K562 (cell line): ENCODE measurements around the gene DUXB.

Source experiments
- ADNP ChIP-seq: fragments of 200-800 bp; sonication (Bioruptor generic); IDR thresholded peaks from 2 replicates; pipeline ENCODE4 v1.6.1; 2016; ENCODE audit warnings: missing genetic modification characterization, missing compliant biosample characterization
- JUND ChIP-seq, 2 experiments: IDR thresholded peaks; 2 replicates in 1 of 2; 3 replicates in 1 of 2; pipeline ENCODE4 v1.6.1; 2011; ENCODE audit warnings: borderline replicate concordance in 2 of 2, low read depth in 2 of 2, low read length in 2 of 2, improper control_type of control experiment in 1 of 2, missing biosample characterization in 1 of 2, missing genetic modification characterization in 1 of 2, missing genetic modification reagents in 1 of 2
- LARP7 ChIP-seq: fragments of 450-650 bp; IDR thresholded peaks from 2 replicates; pipeline ENCODE4 v1.6.1; 2016
- NFE2L1 ChIP-seq: fragments of 450-650 bp; IDR thresholded peaks from 2 replicates; pipeline ENCODE4 v1.6.1; 2016; ENCODE audit warnings: missing genetic modification characterization, low read depth, mild to moderate bottlenecking, missing compliant biosample characterization, moderate library complexity, borderline replicate concordance
- RHOXF2B ChIP-seq: fragments of 250-450 bp; sonication (Bioruptor Pico); conservative IDR thresholded peaks from 2 replicates; pipeline ENCODE4 v1.5.1; 2021
- TAF1 ChIP-seq: IDR thresholded peaks from 2 replicates; pipeline ENCODE4 v1.6.1; 2011; ENCODE audit warnings: mild to moderate bottlenecking, low read length, moderate library complexity; ENCODE audit not compliant: insufficient read depth, control insufficient read depth, severe bottlenecking; ENCODE audit errors: extremely low read depth
- YY1 ChIP-seq, 3 experiments: IDR thresholded peaks; 2 replicates each; pipeline ENCODE4 v1.6.1; 2011; ENCODE audit warnings: low read length in 2 of 3, mild to moderate bottlenecking in 2 of 3, moderate library complexity in 2 of 3, borderline replicate concordance in 1 of 3, control low read depth in 1 of 3, low read depth in 1 of 3; ENCODE audit not compliant: insufficient read depth in 3 of 3, insufficient replicate concordance in 2 of 3, control insufficient read depth in 1 of 3, insufficient read length in 1 of 3; ENCODE audit errors: extremely low read depth in 1 of 3
- TF ChIP-seq, protein P1 (sequence below): sonication (generic); formaldehyde crosslinking; IDR thresholded peaks from 2 replicates; pipeline ENCODE4 v1.9.0; 2022; ENCODE audit warnings: mild to moderate bottlenecking, missing genetic modification reagents
- TF ChIP-seq, protein P2 (sequence below): fragments of 150-350 bp; IDR thresholded peaks from 2 replicates; pipeline ENCODE4 v1.6.1; 2014; ENCODE audit warnings: low read depth, mild to moderate bottlenecking, low read length, borderline replicate concordance
- TF ChIP-seq, protein P3 (sequence below), 2 experiments: fragments of 450-650 bp; formaldehyde crosslinking in 1 of 2; IDR thresholded peaks; 2 replicates each; pipeline versions ENCODE4 v1.4.0 to v1.6.1; 2014 to 2020; ENCODE audit warnings: mild to moderate bottlenecking in 2 of 2, borderline replicate concordance in 1 of 2, low read depth in 1 of 2

DNA sequence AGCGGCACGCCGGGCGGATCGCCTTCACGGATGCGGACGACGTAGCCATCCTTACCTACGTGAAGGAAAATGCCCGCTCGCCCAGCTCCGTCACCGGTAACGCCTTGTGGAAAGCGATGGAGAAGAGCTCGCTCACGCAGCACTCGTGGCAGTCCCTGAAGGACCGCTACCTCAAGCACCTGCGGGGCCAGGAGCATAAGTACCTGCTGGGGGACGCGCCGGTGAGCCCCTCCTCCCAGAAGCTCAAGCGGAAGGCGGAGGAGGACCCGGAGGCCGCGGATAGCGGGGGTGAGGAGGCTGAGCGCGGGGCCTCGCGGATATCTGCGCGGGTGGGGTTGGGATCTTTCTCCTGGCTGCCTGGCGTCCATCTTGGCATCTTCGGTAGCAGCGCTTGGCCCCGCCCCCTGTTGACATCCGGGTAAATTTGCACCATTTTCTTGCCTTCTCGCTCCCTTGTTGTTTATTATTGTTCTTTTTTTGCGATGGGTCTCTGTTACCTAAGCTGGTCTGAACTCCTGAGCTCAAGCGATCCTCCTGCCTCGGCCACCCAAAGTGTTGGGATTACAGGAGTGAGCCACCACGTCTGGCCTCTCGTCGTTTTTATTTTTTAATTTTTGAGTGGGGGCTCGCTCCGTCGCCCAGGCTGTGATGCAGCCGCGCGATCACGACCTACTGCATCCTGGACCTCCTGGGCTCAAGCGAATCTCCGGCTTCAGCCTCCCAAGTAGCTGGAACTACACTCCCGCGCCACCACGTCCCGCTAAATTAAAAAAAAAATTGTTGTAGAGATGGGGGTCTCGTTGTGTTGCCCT, 52.8 kb downstream of the DUXB start:
- TF ChIP-seq, protein P1, sequence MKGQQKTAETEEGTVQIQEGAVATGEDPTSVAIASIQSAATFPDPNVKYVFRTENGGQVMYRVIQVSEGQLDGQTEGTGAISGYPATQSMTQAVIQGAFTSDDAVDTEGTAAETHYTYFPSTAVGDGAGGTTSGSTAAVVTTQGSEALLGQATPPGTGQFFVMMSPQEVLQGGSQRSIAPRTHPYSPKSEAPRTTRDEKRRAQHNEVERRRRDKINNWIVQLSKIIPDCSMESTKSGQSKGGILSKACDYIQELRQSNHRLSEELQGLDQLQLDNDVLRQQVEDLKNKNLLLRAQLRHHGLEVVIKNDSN (CRISPR knock-in tag): no peak
- TF ChIP-seq RHOXF2B: no peak
- TF ChIP-seq, protein P2, sequence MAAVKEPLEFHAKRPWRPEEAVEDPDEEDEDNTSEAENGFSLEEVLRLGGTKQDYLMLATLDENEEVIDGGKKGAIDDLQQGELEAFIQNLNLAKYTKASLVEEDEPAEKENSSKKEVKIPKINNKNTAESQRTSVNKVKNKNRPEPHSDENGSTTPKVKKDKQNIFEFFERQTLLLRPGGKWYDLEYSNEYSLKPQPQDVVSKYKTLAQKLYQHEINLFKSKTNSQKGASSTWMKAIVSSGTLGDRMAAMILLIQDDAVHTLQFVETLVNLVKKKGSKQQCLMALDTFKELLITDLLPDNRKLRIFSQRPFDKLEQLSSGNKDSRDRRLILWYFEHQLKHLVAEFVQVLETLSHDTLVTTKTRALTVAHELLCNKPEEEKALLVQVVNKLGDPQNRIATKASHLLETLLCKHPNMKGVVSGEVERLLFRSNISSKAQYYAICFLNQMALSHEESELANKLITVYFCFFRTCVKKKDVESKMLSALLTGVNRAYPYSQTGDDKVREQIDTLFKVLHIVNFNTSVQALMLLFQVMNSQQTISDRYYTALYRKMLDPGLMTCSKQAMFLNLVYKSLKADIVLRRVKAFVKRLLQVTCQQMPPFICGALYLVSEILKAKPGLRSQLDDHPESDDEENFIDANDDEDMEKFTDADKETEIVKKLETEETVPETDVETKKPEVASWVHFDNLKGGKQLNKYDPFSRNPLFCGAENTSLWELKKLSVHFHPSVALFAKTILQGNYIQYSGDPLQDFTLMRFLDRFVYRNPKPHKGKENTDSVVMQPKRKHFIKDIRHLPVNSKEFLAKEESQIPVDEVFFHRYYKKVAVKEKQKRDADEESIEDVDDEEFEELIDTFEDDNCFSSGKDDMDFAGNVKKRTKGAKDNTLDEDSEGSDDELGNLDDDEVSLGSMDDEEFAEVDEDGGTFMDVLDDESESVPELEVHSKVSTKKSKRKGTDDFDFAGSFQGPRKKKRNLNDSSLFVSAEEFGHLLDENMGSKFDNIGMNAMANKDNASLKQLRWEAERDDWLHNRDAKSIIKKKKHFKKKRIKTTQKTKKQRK: no peak
- TF ChIP-seq ADNP (tag): no peak
- TF ChIP-seq YY1 (IDR thresholded peaks at IDR 0.05; ENCODE audit: borderline replicate concordance in 1 of 3, control insufficient read depth in 1 of 3, extremely low read depth in 1 of 3, insufficient read depth in 3 of 3, insufficient read length in 1 of 3, insufficient replicate concordance in 2 of 3, low read depth in 1 of 3, low read length in 2 of 3): peak; percentile 65 to 96 (median 88)
- no peak for TF ChIP-seq LARP7
- no peak for TF ChIP-seq JUND (IDR thresholded peaks at IDR 0.05; ENCODE audit: borderline replicate concordance, low read depth, low read length)
- TF ChIP-seq JUND (tag; IDR thresholded peaks at IDR 0.05; ENCODE audit: borderline replicate concordance, low read depth, low read length): no peak
- TF ChIP-seq NFE2L1: no peak
- TF ChIP-seq, protein P3, sequence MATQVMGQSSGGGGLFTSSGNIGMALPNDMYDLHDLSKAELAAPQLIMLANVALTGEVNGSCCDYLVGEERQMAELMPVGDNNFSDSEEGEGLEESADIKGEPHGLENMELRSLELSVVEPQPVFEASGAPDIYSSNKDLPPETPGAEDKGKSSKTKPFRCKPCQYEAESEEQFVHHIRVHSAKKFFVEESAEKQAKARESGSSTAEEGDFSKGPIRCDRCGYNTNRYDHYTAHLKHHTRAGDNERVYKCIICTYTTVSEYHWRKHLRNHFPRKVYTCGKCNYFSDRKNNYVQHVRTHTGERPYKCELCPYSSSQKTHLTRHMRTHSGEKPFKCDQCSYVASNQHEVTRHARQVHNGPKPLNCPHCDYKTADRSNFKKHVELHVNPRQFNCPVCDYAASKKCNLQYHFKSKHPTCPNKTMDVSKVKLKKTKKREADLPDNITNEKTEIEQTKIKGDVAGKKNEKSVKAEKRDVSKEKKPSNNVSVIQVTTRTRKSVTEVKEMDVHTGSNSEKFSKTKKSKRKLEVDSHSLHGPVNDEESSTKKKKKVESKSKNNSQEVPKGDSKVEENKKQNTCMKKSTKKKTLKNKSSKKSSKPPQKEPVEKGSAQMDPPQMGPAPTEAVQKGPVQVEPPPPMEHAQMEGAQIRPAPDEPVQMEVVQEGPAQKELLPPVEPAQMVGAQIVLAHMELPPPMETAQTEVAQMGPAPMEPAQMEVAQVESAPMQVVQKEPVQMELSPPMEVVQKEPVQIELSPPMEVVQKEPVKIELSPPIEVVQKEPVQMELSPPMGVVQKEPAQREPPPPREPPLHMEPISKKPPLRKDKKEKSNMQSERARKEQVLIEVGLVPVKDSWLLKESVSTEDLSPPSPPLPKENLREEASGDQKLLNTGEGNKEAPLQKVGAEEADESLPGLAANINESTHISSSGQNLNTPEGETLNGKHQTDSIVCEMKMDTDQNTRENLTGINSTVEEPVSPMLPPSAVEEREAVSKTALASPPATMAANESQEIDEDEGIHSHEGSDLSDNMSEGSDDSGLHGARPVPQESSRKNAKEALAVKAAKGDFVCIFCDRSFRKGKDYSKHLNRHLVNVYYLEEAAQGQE (IDR thresholded peaks at IDR 0.05; ENCODE audit: borderline replicate concordance): no peak
- TF ChIP-seq, protein P3 (CRISPR knock-in tag; IDR thresholded peaks at IDR 0.05; ENCODE audit: low read depth): no peak
- TF ChIP-seq TAF1: peak; percentile 73
